Skin of body (tissue), 2 donors: Measurements from ENCODE around the gene PTPN3. TPM values are rescaled to one million over a fixed set of nuclear protein-coding genes. Genes with fewer than 3 reads are reported as not detected.

ENCODE experiments used
- DNase-seq: peaks from one replicate; lab custom pipeline; 2025; lab: John Stamatoyannopoulos, UW
- total RNA-seq: library from RNA; depleted of rRNA; stranded (reverse); fragments of >200 nt; gene quantifications from one replicate; pipeline ENCODE4 v1.2.3, GENCODE V29; 2014

The PTPN3 gene
- total RNA-seq, 1 donor from 2014 or later: 13.3 TPM

DNA sequence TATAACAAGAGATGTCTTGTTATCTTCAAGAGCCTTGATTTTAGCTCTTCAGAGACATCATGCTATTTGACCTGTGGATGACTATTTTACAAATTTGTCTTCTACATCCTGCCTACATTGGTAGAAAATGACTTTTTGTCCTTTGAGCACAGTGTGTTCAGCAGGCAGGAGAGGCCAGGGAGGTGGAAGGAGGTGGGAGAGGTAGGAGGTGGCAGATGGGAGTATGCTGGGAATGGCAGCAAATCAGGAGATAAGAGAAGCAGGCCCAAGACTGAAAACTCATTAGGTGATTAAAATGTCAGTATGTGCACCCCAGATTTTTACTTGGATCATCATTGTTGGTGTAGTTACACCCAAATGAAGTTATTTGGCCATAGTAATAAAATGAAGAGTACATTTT lies 44.1 kb downstream of the PTPN3 start:
- no peak for DNase-seq

DNA sequence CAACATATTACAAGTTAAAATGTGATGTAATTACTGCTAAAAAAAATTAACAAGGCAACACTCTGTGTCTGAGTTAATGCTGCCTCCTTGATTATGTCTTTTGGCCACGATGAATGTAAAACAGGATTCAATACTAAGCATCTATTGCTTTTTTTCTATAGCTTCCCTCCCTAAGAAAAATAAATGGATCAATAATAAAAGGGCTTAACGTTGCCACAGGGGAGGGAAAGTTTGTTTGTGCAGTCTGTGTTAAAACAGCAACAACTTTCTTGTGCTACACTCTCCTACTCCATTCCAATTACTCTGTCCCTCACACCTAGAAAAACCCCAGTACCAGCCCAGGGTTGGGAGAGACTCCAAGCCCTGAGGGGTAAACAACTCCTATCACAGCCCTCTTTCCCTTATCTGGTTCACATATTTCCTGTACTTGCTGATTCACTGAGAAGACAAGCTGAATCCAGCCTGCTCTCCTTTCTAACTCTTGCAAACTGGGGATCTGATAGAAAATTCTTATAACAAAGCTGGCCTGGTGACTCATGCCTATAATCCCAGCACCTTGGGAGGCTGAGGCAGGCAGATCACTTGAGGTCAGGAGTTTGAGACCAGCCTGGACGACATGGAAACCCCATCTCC lies 44.8 kb downstream of the PTPN3 start:
- no peak for DNase-seq

DNA sequence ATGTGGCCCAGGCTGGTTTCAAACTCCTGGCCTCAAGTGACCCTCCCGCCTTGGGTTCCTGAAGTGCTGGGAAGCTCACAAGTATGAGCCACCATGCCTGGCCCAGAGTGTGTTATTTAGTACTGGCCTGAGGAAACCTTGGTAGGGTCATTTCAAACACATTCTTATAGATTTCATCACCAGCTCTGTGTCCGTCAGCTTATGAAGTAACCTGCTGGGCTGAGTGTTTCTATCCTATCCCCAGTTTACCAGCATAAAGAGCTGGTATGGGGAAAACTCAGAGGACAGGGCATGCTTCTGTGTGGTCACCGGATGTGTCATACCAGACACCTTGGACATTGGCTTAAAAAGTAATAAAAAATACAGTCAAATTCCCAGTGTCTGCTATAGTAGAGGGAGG lies 45.3 kb downstream of the PTPN3 start:
- DNase-seq: no peak

DNA sequence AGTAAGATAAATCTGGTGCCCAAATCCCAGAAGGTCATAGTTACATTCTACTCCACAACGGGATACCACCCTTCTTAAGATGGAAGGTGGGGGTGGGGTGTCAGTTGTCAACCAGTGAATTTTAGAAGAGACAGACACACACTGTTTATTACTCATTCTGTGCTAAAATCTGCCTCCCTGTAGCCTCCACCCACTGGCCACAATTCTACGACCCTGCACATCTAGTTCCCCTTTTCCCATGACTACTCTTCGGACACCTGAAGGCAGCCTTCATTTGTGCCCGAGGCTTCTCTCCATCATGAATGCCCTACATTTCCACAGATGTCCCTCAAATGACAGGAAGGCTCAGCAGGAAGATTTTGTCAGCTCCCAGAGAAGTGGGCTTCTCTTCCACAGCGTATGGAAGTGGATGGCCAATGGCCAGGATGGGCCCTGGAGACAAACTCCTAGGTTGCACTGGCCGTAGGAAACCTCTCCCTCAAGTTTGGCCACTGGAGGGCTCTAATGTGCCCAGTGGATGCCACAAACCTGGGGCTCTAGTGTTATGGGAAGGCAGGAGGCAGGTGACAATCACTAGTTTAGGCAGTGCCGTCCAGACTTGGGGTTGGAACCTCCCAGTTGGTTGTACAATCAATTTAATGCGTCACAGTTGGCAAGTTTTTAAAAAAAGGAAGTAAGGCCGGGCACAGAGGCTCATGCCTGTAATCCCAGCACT lies 46.6 kb downstream of the PTPN3 start:
- DNase-seq: no peak

DNA sequence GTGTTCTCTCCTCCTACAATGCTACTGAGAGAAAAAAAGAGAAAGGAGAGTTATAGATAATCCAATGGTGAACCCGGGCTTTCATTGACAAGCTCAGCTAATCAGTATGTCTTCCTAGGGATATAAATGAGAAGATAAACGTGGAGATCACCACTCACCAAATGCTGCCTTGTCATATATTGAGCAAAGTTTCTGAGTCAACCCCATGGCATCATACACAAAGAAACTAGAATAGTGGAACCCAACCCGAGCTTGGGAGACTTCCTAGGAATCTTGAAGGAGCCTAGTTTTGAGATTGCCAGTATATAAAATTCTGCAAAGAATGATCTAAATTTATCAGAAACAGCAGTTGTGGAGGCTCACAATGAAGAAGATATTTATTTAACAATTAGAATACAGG lies 47.8 kb downstream of the PTPN3 start:
- DNase-seq: no peak

DNA sequence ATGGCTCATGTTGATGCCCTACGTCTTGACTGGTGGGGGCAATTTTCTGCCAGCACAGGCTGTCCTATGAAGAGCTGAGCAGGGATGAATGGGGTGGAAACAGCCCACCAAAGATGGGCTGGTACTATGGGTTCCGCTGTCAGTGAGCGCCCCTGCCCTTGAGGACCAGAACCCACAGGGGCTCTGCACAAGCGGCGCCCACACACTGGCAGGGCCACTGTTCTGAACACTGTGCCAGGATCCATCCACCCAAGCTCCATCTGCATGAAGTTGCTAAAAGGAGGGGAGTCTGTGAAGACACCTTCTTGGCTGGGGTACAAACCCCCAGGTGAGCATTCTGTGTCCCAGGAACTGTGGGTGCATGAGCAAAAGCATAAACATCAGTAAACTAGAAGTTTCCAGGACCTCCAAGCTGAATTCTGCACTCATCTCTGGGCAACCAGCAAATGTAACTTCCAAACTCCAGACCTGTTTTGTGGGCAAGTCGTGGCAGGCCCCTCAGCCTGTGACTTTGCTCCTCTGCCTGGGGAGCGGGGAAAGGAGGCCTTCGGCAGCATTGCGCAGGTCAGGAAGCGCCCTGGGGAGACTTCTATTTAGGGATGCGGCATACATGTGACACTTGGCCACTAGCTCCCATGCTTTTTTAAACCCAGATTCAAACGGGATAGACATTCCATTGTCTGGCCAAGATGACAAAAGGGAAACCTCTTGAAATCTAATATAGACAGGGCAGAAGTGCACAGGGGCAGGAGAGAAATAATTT lies 48.9 kb downstream of the PTPN3 start:
- DNase-seq: no peak

DNA sequence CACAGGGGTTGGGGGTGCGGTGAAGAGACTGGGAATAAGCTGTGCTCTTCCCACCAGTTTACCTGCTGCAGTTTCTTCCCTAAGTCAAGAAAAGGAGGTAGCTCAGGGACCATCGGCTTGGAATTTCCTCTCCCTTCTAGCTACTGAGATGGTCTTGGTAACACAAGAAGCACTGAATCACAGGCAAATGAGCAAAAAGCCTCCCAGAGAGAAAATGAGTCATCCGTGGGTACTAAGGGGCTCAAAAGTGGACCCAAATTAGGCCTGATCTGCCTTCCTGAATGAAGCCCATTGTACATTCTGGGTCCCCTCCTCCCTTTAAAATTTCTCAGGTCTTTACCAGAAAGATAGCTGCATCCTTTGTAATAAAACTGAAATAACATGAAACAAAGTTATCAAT lies 49.9 kb downstream of the PTPN3 start:
- DNase-seq: no peak

DNA sequence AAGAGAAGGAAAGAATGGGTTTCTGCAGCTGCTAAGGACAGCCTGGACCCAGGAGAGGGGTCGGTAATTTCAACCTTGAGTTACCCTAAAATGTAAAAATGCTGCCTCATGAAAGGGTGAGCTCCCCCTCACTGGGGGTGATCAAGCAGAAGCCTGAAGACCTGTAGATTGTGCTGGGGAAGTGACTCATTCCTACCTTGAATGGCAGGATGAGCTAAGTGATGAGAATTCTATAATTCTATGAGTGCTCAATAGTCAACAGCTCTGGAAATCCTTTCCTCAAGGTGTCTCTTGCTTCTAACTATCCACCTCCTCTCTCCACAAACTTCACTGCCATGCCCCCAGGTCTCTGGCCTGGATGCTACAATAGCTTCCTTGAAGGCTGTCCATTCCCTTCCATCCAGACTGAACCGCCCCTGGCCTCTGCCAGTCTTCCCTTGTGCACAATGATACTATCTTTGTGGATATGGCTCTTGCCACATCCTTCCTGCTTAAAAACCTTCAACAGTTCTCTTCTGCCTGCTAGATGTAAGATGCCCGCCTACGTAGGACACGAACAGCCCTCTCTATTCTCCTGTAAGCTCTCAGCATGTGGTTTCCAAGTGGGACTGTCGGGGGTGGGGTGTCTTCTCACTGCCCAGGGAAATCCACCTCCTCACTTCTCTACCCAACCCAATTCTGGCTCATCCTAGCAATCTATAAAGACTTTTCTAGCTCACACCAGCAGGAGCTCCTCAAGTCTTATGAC lies 50.6 kb downstream of the PTPN3 start:
- no peak for DNase-seq

DNA sequence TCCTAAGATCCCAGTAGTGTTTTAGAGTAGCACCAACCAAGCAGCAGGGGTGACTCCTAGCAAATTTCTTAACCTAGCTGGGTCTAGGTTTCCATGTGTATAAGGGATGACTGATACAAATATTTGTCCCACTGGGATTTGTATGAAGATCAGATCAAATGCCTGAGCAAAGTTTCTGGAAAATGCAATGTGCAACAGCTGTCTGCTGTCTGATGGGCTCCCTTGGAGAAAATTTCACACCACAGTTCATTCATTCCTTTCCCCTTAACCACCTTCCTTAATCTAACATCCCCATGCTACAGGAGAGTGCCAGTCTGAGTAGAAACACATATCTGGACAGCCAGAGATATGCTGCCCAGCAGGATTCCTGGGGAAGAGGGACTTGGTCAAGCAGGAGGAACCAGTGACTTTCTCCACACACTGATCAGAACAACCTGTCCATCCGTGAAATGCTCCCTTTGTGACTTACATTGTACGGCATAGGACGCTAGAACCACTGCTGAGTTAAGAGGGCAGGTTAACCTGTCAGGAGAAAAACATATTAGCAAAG lies 53.3 kb downstream of the PTPN3 start:
- DNase-seq: no peak

DNA sequence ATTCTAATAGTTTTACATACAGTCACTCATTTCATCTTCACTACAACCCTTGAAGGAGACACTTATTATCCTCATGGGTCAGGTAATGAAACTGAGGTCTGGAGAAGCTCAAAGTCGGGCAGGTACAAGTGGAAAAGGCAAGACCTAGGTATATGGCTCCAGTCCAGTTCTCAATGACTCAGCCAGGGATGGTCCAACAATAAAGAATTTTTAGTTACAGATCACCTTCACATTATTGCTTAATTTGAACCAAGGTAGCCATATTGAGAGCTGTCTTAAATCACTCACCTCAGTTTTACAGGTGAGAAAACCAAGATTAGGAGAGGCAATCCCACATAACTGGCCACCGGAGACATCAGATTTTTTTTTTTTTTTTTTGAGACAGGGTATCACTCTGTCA lies 55.4 kb downstream of the PTPN3 start:
- DNase-seq: no peak

DNA sequence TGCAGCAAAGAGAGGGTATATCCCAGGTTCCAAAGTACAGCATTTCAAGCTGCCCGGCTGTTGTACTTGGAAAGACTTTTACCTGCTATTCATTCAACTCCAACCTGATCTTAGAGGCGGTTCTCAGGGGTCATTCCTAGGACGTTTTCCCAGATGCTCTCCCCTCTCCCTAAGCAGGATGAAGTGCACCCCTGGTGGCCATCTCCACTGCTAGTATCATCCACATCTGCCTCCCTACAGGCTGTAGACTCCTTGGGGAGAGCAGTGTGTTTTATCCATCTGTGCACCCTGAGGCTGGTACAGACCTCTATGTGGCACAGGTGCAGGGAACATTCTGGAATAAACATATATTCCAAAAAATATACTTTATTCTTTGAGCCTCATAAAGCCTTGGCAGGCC lies 56.8 kb downstream of the PTPN3 start:
- DNase-seq: no peak

DNA sequence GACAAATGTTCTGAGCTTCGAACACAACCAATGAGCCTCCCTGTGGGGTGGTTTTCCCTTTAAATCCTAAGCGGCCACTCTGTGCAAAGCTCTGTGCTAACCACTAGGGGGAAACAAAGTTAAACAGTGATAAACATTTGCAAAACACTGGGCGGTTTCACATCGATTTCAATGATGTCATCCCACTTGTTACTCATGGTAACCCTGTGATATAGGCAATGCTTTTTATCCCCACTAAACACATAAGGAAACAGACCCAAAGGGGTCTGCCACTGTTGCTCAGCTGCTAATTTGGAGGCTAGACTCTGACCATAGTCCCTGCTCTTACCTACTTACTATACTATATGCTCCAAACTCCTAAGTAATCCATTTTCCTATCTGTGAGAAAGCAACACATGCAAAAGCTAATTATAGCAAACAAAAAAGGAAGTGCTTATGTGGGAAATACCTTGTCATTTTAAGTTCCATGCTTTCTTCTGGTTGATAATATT lies 57.3 kb downstream of the PTPN3 start:
- DNase-seq: peak; percentile 87

DNA sequence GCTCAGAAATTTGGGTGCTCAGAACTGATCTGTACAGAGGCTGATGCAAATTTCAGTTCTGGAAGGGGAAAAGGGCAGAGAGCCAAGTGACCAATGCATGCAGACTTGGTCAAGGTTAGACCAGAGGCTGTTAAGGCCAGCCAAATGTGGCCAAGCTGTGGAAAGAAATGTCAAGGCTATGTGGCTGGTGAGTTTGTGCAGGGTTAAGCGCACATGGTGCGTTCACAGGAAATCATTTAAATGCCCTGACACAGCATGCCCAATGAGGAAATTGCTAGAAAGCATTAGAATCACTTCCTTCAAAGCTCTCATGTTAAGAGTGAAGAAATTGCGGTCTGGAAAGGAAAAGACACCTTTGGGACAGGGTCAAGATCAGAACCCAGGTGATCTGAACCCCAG lies 58.0 kb downstream of the PTPN3 start:
- no peak for DNase-seq

DNA sequence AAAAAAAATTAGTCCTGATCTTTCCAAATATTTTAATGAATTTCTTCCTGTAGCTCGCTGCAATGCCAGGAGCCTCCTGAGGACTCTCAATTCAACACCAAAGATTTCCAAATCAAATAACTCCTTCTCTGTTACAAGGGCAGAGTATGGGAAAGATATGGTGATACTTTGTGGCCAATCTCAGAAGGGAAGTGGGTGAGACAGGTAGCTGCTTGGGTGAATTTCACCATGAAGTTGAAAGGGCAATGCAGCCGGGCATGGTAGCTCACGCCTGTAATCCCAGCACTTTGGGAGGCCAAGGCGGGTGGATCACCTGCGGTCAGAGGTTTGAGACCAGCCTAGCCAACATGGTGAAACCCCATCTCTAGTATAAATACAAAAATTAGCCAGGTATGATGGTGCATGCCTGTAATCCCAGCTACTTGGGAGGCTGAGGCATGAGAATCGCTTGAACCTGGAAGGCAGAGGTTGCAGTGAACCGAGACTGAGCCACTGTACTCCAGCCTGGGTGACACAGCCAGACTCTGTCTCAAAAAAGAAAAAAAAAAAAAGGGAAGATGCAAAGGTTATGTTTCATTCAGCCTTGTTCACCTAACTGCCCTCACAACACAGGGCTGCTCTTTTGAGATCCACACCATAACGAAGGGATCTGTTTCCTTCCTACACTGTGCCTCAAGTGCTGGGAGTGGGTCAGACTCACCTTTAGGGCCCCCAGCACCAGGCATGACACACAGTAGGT lies 58.6 kb downstream of the PTPN3 start:
- DNase-seq: no peak

DNA sequence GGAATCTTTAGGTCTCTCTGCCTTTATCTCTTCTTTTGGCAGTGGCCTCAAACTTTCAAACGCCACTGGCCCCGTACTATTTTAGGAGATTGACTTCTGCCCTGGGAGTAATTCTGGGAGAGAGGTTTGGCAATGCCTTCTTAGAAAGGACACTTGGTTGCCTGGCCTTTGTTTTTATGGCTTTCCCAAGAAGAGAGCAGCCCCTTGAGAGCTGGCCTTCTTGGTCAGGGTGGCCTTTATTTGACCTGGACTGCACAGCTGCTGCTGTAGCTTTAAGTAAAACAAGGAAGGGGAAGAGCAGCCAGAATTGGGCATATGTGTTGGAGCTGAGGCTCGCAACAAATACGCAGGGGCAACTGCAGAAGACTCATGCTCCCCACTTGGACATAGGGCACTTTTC lies 60.8 kb downstream of the PTPN3 start:
- DNase-seq: no peak

DNA sequence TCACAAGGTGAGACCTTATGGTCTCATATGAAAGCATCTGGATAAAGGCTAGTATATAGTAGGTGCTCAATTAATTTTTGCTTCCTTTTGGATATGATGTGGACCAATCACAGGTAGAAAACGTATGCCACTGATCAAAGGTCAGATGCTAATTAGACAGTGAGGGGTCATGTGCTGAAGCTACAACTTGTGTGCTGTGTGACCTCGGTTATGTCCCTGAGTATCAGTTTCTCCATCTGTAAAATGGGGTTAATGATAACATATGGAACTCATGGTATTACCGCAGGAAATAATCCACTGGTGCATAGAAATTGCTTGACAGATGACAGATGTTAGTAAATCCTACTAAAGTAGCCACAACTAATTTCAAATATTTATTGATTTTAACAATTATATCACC lies 62.0 kb downstream of the PTPN3 start:
- DNase-seq: no peak

DNA sequence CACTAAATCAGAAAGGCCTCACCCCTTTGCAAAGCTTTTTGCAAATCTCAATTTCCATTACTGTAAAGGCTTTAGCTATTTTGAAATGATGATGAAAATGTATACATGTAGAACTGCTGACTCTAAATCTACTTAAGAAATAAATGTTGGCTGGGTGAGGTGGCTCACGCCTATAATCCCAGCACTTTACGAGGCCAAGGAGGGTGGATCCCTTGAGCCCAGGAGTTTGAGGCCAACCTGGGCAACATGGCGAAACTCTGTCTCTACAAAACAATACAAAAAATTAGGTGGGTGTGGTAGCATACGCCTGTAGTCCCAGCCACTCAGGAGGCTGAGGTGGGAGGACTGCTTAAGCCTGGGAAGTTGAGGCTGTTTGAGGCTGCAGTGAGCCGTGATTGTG lies 64.6 kb downstream of the PTPN3 start:
- DNase-seq: no peak

DNA sequence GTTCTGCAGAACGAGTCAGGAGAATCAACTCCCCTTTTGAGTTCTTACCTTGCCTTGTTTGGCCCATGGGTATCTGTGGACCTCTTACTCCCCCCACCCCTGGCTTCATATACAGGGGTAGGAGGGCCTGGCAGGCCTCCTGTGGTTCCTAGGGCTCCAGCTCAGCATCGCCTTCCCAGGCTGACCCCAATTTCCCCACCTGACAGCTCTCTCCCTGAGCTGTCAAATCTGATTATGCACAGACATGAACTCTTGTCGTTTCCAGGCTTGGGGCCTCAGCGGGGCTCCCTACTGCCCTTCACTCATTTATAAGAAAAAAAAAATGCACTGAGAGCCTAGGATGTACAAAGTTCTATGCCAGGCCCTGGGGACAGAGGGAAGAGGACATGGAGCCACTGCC lies 67.9 kb downstream of the PTPN3 start:
- no peak for DNase-seq

DNA sequence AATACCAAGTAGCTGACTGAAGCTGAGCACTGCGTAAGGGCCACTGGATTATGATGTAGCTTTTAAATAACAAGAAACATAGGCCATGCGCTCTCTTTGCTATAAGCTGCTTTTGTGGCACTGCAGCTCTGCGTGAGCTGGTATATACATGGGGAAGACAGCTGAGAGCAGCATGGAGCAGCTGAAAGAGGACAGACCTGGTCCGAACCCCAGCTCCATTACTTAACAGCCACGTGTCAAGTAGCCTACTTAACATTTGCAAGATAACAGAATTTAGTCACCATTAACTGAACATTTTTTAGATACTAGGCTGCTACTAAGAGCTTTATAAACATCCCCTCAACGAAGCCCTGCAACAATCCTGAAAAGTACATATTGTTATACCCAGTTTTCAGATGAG lies 69.3 kb downstream of the PTPN3 start:
- no peak for DNase-seq

DNA sequence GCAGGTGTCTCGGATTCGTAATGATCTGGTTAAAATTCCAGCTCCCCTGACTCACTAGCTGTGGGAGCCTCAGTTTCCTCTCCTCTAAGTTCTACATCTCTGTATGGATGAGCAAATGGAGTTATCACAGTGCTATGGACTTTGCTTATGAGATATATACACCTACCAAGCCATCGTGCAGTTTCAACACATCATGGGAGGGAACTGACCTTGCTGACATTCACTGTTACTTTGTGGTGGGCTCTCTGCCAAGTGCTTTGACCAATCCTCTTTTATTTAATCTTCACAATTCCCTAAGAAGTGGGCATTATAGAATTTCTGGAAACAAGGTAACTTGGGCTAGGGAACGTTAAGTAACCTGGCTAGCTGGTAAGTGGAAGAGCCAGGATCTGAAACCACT lies 70.2 kb downstream of the PTPN3 start:
- no peak for DNase-seq
